Stimulated activated CD4-positive, alpha-beta T cell treated with anti-CD3 and anti-CD28 coated beads, Interleukin-4, amount 100 ng/mL, for 48 hours (primary cell): Measurements from ENCODE around the gene SMC2.

Source experiments
- DNase-seq, 2 donors: peaks; one replicate each; pipeline ENCODE4 v3.0.0-alpha.2; 2020; ENCODE audit warnings: low read depth in 2 of 2

Gene SMC2

GRCh38 chr9:104104360-104104759 lies 10.3 kb downstream of the SMC2 start:
- no peak for DNase-seq

- DNase-seq: no peak
These were observed 13.7 kb downstream of the SMC2 start for GRCh38 chr9:104107799-104108198.

- no peak for DNase-seq
These were observed 14.2 kb downstream of the SMC2 start for GRCh38 chr9:104108315-104108714.

GRCh38 chr9:104110509-104110908 lies 16.4 kb downstream of the SMC2 start:
- DNase-seq: no peak

GRCh38 chr9:104118916-104119315 lies 24.8 kb downstream of the SMC2 start:
- DNase-seq: no peak

- no peak for DNase-seq
These were observed 26.9 kb downstream of the SMC2 start for GRCh38 chr9:104121022-104121421.

- no peak for DNase-seq
These were observed 44.2 kb downstream of the SMC2 start for GRCh38 chr9:104138243-104138868.

GRCh38 chr9:104142799-104143549 lies 48.9 kb downstream of the SMC2 start:
- DNase-seq: no peak

GRCh38 chr9:104143550-104143910 lies 49.4 kb downstream of the SMC2 start:
- no peak for DNase-seq

- DNase-seq: no peak
These were observed 50.2 kb downstream of the SMC2 start for GRCh38 chr9:104144336-104144735.

GRCh38 chr9:104173067-104173466 lies 79.0 kb downstream of the SMC2 start:
- DNase-seq: no peak

GRCh38 chr9:104177003-104177611 lies 83.0 kb downstream of the SMC2 start:
- DNase-seq: no peak

- DNase-seq: no peak
These were observed 83.6 kb downstream of the SMC2 start for GRCh38 chr9:104177676-104178075.
